DMS53 (cell line): Measurements from ENCODE around the gene TICAM2.

Source experiments
- DNase-seq: peaks from one replicate; lab custom pipeline; 2025; lab: John Stamatoyannopoulos, UW

TICAM2 gene

GRCh38 chr5:115607935-115608334 is 5.7 kb upstream of the TICAM2 start:
- DNase-seq: no peak

GRCh38 chr5:115605436-115605835 is 3.2 kb upstream of the TICAM2 start:
- DNase-seq: no peak

GRCh38 chr5:115602591-115603125 is 379 bp upstream of the TICAM2 start:
- no peak for DNase-seq

GRCh38 chr5:115600766-115601165 is 1.5 kb downstream of the TICAM2 start:
- no peak for DNase-seq

GRCh38 chr5:115599924-115600323 is 2.4 kb downstream of the TICAM2 start:
- no peak for DNase-seq

GRCh38 chr5:115599502-115599901 is 2.8 kb downstream of the TICAM2 start:
- DNase-seq: peak; percentile 18

GRCh38 chr5:115594128-115595047 is 7.9 kb downstream of the TICAM2 start:
- DNase-seq: no peak

GRCh38 chr5:115589043-115589442 is 13.2 kb downstream of the TICAM2 start:
- no peak for DNase-seq

- DNase-seq: no peak
Observed at GRCh38 chr5:115588640-115589039, 13.6 kb downstream of the TICAM2 start.

- DNase-seq: peak; percentile 62
Observed at GRCh38 chr5:115586525-115587146, 15.6 kb downstream of the TICAM2 start.

GRCh38 chr5:115585265-115585664 is 17.0 kb downstream of the TICAM2 start:
- no peak for DNase-seq

GRCh38 chr5:115584501-115584900 is 17.8 kb downstream of the TICAM2 start:
- DNase-seq: no peak

GRCh38 chr5:115583474-115583873 is 18.8 kb downstream of the TICAM2 start:
- DNase-seq: no peak

- no peak for DNase-seq
Observed at GRCh38 chr5:115580941-115581340, 21.3 kb downstream of the TICAM2 start.

- no peak for DNase-seq
Observed at GRCh38 chr5:115579747-115580173, 22.5 kb downstream of the TICAM2 start.

GRCh38 chr5:115579216-115579615 is 23.1 kb downstream of the TICAM2 start:
- no peak for DNase-seq

- DNase-seq: no peak
Observed at GRCh38 chr5:115578657-115579056, 23.6 kb downstream of the TICAM2 start.

- no peak for DNase-seq
Observed at GRCh38 chr5:115577741-115578140, 24.5 kb downstream of the TICAM2 start.

- no peak for DNase-seq
Observed at GRCh38 chr5:115577329-115577728, 24.9 kb downstream of the TICAM2 start.

- DNase-seq: peak; percentile 19
Observed at GRCh38 chr5:115575167-115576070, 26.9 kb downstream of the TICAM2 start.

- DNase-seq: no peak
Observed at GRCh38 chr5:115573133-115573532, 29.1 kb downstream of the TICAM2 start.

GRCh38 chr5:115571441-115571878 is 30.8 kb downstream of the TICAM2 start:
- DNase-seq: no peak
